AG04449 (cell line): ENCODE results near the gene TBC1D1.

Experiments
- CTCF ChIA-PET: fragments of 350-600 bp; formaldehyde crosslinking; extraction: SDS; loops from one replicate; lab custom pipeline; 2021; ENCODE audit warnings: antibody characterized with exemption; lab: Yijun Ruan, JAX
- POLR2A ChIA-PET: fragments of 400-600, 350-600 bp; formaldehyde crosslinking; extraction: SDS; loops from one replicate; lab custom pipeline; 2020; ENCODE audit warnings: antibody characterized with exemption, inconsistent platforms; lab: Yijun Ruan, JAX
- DNase-seq: peaks from one replicate; pipeline ENCODE4 v3.0.0-alpha.2; 2010; ENCODE audit warnings: low read depth, low spot score
- H3K4me3 ChIP-seq: 2 replicates; pipeline ENCODE4 v1.5.1; 2011; ENCODE audit warnings: low read depth, mild to moderate bottlenecking, control low read depth, low read length
- CTCF ChIP-seq: IDR thresholded peaks from one replicate; pipeline ENCODE4 v1.5.1; 2011; ENCODE audit warnings: mild to moderate bottlenecking, moderate library complexity, low read length, control low read depth, inconsistent platforms; ENCODE audit not compliant: insufficient read depth; ENCODE audit errors: missing control alignments

Gene TBC1D1

DNA sequence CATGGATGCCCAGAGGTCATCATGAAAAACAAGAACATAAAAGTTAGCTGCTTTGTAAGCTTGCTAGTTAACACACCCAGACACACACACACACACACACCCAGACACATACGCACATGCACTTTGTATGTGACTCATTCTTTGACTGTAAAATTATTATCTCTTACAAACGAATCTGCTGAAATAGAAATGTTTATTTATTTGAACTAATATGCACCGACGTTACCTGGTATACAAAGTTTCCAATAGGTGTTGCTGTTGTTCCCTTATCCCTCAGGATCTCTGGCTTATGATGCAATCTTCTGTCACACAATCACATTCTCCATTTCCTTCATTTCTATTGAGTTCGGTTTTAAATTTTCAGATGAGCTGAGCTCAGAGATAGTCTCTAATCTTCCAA is 278.6 kb downstream of the TBC1D1 start:
- H3K4me3 ChIP-seq: no peak overlapping the region
- POLR2A ChIA-PET: no interaction called here
- CTCF ChIA-PET: interaction anchor here (0.9 to 4.3 kb wide), 2 partner anchors 11 to 108 kb away, joined by 3 to 37 read pairs; no protein-coding TSS in a partner anchor
- no peak for DNase-seq
- no peak for TF ChIP-seq CTCF

- TF ChIP-seq CTCF: no peak
- DNase-seq: no peak
- CTCF ChIA-PET: interaction anchor here (4.3 kb wide), 1 partner anchor 10 kb away, joined by 37 read pairs; no protein-coding TSS in a partner anchor
- POLR2A ChIA-PET: no interaction called here
- no peak overlapping the region for H3K4me3 ChIP-seq
These were observed 279.7 kb downstream of the TBC1D1 start for GRCh38 chr4:38170338-38171169.

DNA sequence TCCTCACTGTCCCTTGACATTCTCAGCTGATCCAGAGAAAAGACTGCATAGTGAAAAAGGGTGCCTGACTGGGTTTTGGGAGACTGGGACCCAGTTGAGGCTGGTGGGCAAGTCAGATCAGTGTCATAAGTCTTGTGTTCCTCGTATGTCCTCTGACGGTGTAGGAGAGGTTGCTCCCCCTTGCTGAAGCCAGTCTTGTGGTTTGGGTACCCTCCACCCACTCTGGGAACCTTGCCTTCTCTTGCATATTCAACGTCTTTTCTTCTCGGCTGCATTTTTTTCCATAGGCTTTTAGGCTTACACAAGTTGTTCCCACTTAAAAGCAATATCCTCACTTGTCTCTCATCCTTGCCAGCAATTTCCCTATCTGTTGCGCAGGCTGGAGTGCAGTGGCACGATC is 281.2 kb downstream of the TBC1D1 start:
- DNase-seq: no peak
- POLR2A ChIA-PET: no interaction called here
- CTCF ChIA-PET: interaction anchor here (3.7 to 4.3 kb wide), 2 partner anchors 8 to 559 kb away, joined by 19 to 37 read pairs; no protein-coding TSS in a partner anchor
- TF ChIP-seq CTCF: no peak
- no peak overlapping the region for H3K4me3 ChIP-seq

DNA sequence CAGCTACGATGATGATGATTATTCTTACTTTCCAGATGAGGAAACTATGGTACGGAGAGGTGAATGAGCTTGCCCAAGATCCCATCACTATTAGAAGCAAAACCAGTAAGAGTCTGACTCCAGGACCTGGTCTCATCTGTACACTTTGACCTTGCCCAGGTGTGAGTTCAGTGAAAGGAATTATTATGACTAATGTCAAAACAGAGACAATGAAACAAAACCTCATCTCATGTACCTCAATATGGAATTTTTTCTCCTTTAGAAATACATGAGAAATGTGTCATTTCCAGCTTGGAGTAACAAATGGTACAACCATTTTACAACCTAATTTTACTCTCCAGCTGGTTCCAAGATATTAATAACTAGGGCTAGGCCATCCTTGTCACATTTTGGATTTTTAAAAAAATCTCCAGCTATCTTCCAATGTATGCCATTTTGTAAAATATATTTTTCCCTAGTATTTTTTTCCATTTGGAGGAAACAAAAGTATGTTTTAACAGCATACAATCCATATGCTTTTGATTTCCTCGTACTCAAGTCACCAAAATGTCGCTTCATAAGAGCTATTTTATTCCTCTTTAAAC is 283.1 kb downstream of the TBC1D1 start:
- ChIA-PET CTCF (interaction anchor here (0.9 to 4.6 kb wide), 13 partner anchors 11 to 607 kb away, joined by 3 to 26 read pairs (median 5); no protein-coding TSS in a partner anchor), POLR2A (interaction anchor here (0.9 kb wide), 1 partner anchor 13 kb away, joined by 3 read pairs; no protein-coding TSS in a partner anchor)
- H3K4me3 ChIP-seq: no peak overlapping the region
- no peak for DNase-seq
- TF ChIP-seq CTCF: no peak

GRCh38 chr4:38174801-38175200 is 283.9 kb downstream of the TBC1D1 start:
- DNase-seq: no peak
- ChIA-PET CTCF (interaction anchor here (0.9 to 4.6 kb wide), 15 partner anchors 10 to 608 kb away, joined by 3 to 26 read pairs (median 5); partner anchors contain the start of gene TLR10), POLR2A (no interaction called here)
- TF ChIP-seq CTCF: no peak
- H3K4me3 ChIP-seq: no peak overlapping the region

GRCh38 chr4:38176165-38176564 is 285.3 kb downstream of the TBC1D1 start:
- no peak overlapping the region for H3K4me3 ChIP-seq
- POLR2A ChIA-PET: no interaction called here
- no peak for TF ChIP-seq CTCF
- CTCF ChIA-PET: interaction anchor here (1.2 to 7.2 kb wide), 6 partner anchors 114 to 606 kb away, joined by 3 to 104 read pairs (median 14); partner anchors contain the start of gene TLR10
- no peak for DNase-seq
